Endodermal cell (in vitro differentiated cells): ENCODE data around the gene MEIOB. TPM values are rescaled to one million over a fixed set of nuclear protein-coding genes. Genes with fewer than 3 reads are reported as not detected.

Experiments
- DNase-seq: peaks from one replicate; pipeline ENCODE4 v3.0.0-alpha.2; 2017
- H3K27ac ChIP-seq: 2 replicates; pipeline ENCODE4 v1.5.1; 2013; ENCODE audit warnings: mild to moderate bottlenecking, low read depth, low read length, moderate library complexity
- H3K27me3 ChIP-seq: 2 replicates; pipeline ENCODE4 v1.6.1; 2013; ENCODE audit warnings: mild to moderate bottlenecking, low read length, moderate library complexity; ENCODE audit not compliant: insufficient read depth, control insufficient read depth, poor library complexity, severe bottlenecking
- H3K36me3 ChIP-seq: 2 replicates; pipeline ENCODE4 v1.7.0; 2013; ENCODE audit warnings: mild to moderate bottlenecking, low read length, moderate library complexity; ENCODE audit not compliant: control insufficient read depth, insufficient read depth
- H3K4me1 ChIP-seq: one replicate; pipeline ENCODE4 v1.7.0; 2013; ENCODE audit warnings: low read length; ENCODE audit not compliant: control insufficient read depth, insufficient read depth
- H3K4me3 ChIP-seq: 2 replicates; pipeline ENCODE4 v1.5.1; 2013; ENCODE audit warnings: mild to moderate bottlenecking, low read length, moderate library complexity
- H3K9ac ChIP-seq: 2 replicates; pipeline ENCODE4 v1.6.1; 2013; ENCODE audit warnings: mild to moderate bottlenecking, low read length, moderate library complexity; ENCODE audit not compliant: poor library complexity, severe bottlenecking; ENCODE audit errors: extremely low read depth
- H3K9me3 ChIP-seq: 2 replicates; pipeline ENCODE4 v1.6.1; 2013; ENCODE audit warnings: mild to moderate bottlenecking, low read length, moderate library complexity; ENCODE audit not compliant: control insufficient read depth
- H3K27ac Mint-ChIP-seq: 2 replicates; pipeline ENCODE4 v1.8.0; 2020; ENCODE audit warnings: mixed read lengths
- H3K27me3 Mint-ChIP-seq: 2 replicates; pipeline ENCODE4 v1.8.0; 2021; ENCODE audit warnings: mild to moderate bottlenecking, mixed read lengths; ENCODE audit not compliant: insufficient read depth
- H3K36me3 Mint-ChIP-seq: 2 replicates; pipeline ENCODE4 v1.8.0; 2020; ENCODE audit warnings: low read depth, mixed read lengths
- H3K4me1 Mint-ChIP-seq: 2 replicates; pipeline ENCODE4 v1.8.0; 2020; ENCODE audit warnings: mixed read lengths
- H3K4me3 Mint-ChIP-seq: 2 replicates; pipeline ENCODE4 v1.8.0; 2020; ENCODE audit warnings: mild to moderate bottlenecking, moderate library complexity, mixed read lengths
- H3K9me3 Mint-ChIP-seq: 2 replicates; pipeline ENCODE4 v1.8.0; 2020; ENCODE audit warnings: mild to moderate bottlenecking, mixed read lengths
- WGBS, 2 experiments: methylation state at CpG; one replicate each; pipeline versions ENCODE4 v1.1.5 to v1.1.7; 2013; ENCODE audit warnings: missing lambda C conversion rate in 2 of 2, mixed read lengths in 1 of 2; ENCODE audit not compliant: insufficient coverage in 1 of 2, insufficient read length in 1 of 2; 5-methylcytosine and 5-hydroxymethylcytosine counted together
- total RNA-seq, 2 donors: library from RNA; stranded (reverse); fragmentation: NEBNext Ultra II Directional in 1 of 2; extraction: Animal tissue kit (Norgen Biotek cat#: 25700) in 1 of 2; gene quantifications; 2 replicates in 1 of 2; 3 replicates in 1 of 2; pipeline ENCODE4 v1.2.1, GENCODE V29; 2021
- TF ChIP-seq, protein P1 (sequence below): fragments of 200-600 bp; sonication (generic); conservative IDR thresholded peaks from 2 replicates; pipeline ENCODE4 v1.5.0; 2021; ENCODE audit warnings: antibody characterized with exemption, mild to moderate bottlenecking

Gene MEIOB
- total RNA-seq, 2 donors from 2014 or later: not detected

DNA sequence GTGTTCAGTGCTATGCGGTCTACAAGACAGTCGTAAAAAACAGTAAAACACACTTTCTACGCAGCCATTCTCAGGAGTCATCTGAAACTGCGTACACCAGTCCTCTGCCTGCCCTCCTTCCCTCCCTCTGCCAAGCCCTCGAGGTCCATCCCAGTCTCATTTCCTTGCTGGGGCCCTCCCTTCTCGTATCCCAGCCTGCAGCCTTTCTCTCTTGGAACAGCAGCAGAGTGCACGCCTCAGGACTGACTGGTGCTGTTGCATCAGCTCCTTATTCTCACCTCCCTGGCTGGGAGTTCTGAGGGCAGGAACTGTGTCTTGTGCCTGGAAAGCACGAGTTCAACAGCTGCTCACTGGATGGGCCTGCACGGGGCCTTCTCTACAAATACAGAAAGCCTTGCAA lies 32.4 kb downstream of the MEIOB start:
- H3K27ac Mint-ChIP-seq: no peak overlapping the region
- peaks cover 9% of the 10 kb centered on the region for H3K27me3 Mint-ChIP-seq
- no peak overlapping the region for H3K9ac ChIP-seq
- H3K9me3 ChIP-seq: no peaks in the 10 kb centered on the region
- TF ChIP-seq, protein P1, sequence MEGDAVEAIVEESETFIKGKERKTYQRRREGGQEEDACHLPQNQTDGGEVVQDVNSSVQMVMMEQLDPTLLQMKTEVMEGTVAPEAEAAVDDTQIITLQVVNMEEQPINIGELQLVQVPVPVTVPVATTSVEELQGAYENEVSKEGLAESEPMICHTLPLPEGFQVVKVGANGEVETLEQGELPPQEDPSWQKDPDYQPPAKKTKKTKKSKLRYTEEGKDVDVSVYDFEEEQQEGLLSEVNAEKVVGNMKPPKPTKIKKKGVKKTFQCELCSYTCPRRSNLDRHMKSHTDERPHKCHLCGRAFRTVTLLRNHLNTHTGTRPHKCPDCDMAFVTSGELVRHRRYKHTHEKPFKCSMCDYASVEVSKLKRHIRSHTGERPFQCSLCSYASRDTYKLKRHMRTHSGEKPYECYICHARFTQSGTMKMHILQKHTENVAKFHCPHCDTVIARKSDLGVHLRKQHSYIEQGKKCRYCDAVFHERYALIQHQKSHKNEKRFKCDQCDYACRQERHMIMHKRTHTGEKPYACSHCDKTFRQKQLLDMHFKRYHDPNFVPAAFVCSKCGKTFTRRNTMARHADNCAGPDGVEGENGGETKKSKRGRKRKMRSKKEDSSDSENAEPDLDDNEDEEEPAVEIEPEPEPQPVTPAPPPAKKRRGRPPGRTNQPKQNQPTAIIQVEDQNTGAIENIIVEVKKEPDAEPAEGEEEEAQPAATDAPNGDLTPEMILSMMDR: no peak
- DNase-seq: no peak
- no peaks in the 10 kb centered on the region for H3K36me3 ChIP-seq
- 73 to 77% methylated on average over 7 to 9 of the region's 9 CpGs for WGBS, 2 experiments
- no peaks in the 10 kb centered on the region for H3K4me1 ChIP-seq
- no peak overlapping the region for H3K27ac ChIP-seq
- no peak overlapping the region for H3K4me3 ChIP-seq
- H3K9me3 Mint-ChIP-seq: no peaks in the 10 kb centered on the region
- H3K4me3 Mint-ChIP-seq: no peak overlapping the region
- H3K4me1 Mint-ChIP-seq: no peaks in the 10 kb centered on the region
- no peaks in the 10 kb centered on the region for H3K27me3 ChIP-seq
- no peaks in the 10 kb centered on the region for H3K36me3 Mint-ChIP-seq

- Mint-ChIP-seq H3K36me3 (peaks cover 6% of the 10 kb centered on the region), H3K27ac (no peak overlapping the region), H3K27me3 (peaks cover 7% of the 10 kb centered on the region), H3K4me1 (peaks cover 2% of the 10 kb centered on the region), H3K9me3 (no peaks in the 10 kb centered on the region), H3K4me3 (no peak overlapping the region)
- no peak for DNase-seq
- WGBS, 2 experiments: 87 to 94% methylated on average over 4 to 5 of the region's 5 CpGs
- TF ChIP-seq, protein P1: no peak
- Histone ChIP-seq H3K9ac (no peak overlapping the region), H3K4me1 (no peaks in the 10 kb centered on the region), H3K4me3 (no peak overlapping the region), H3K27me3 (no peaks in the 10 kb centered on the region), H3K27ac (no peak overlapping the region), H3K9me3 (no peaks in the 10 kb centered on the region), H3K36me3 (peaks cover 5% of the 10 kb centered on the region)
These were observed 37.9 kb downstream of the MEIOB start for GRCh38 chr16:1834096-1834495.

DNA sequence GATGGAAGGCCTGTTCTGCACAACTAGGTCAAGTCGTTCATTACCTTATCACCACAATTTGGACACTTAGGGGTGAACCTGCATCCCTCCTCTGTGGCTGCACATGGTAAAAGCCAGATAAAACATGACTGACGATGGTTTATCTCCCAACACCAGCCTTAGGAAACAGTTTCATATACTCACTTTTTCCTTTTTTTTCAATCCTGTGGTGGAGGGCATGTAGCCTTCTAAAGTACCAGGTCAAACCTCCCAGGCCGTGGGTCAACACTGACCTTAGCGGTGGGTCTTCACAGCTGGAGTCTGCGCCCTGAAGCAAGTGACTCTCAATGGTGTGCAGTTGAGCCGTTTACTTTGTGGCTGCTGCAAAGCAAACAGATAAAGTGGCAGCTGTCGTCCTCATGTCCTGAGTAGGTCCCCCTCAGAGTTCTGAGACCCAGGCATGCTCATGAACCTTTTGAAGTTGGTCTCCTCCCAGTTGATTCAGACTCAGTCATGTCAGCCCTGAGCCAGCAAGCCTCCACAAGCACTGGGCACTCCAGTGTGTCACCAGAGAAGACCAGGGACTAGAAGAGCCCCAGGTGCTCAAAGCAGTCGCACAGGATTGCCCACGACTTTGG lies 39.0 kb downstream of the MEIOB start:
- H3K36me3 ChIP-seq: peaks cover 5% of the 10 kb centered on the region
- TF ChIP-seq, protein P1: no peak
- Mint-ChIP-seq H3K27me3 (peaks cover 7% of the 10 kb centered on the region), H3K4me1 (peaks cover 12% of the 10 kb centered on the region), H3K36me3 (peaks cover 6% of the 10 kb centered on the region), H3K27ac (no peak overlapping the region), H3K4me3 (no peak overlapping the region), H3K9me3 (no peaks in the 10 kb centered on the region)
- H3K27me3 ChIP-seq: no peaks in the 10 kb centered on the region
- H3K9me3 ChIP-seq: no peaks in the 10 kb centered on the region
- no peak overlapping the region for H3K27ac ChIP-seq
- H3K4me3 ChIP-seq: no peak overlapping the region
- H3K9ac ChIP-seq: no peak overlapping the region
- H3K4me1 ChIP-seq: no peaks in the 10 kb centered on the region
- WGBS, 2 experiments: 82 to 83% methylated on average over 7 to 9 of the region's 9 CpGs
- no peak for DNase-seq
